ENCODE measurements around the gene RPTOR. TPM values are rescaled to one million over a fixed set of nuclear protein-coding genes. Genes with fewer than 3 reads are reported as not detected.

The RPTOR gene
- total RNA-seq, 1 experiment from 2014 or later, result 58.0 TPM

- Histone ChIP-seq H3K4me1 (ENCODE audit: control insufficient read depth, insufficient read depth, low read length) (no peaks in the 10 kb centered on the region), H3K27me3 (ENCODE audit: control insufficient read depth, insufficient read depth, low read length) (no peaks in the 10 kb centered on the region), H3K9me3 (ENCODE audit: control insufficient read depth, insufficient read depth, low read depth, low read length) (no peaks in the 10 kb centered on the region), H3K27ac (ENCODE audit: low read length) (no peak overlapping the region), H3K36me3 (ENCODE audit: control insufficient read depth, insufficient read depth, low read length) (no peaks in the 10 kb centered on the region), H3K4me3 (ENCODE audit: low read depth in 2 of 2, low read length in 2 of 2) (no peak overlapping the region)
- no TSS peak for BruUV-seq (replicated peaks)
- intact Hi-C loops (cut with micrococcal nuclease; ENCODE audit: unreplicated experiment) (no loop called here), in situ Hi-C loops (cut with HindIII; ENCODE audit: low pct_unique_long_range_greater_than_20kb, low sequenced_read_pairs) (no loop called here)
- DNase-seq (ENCODE audit: low read depth, low spot score) (no peak), ATAC-seq (peak; percentile 58)
- no peak for TF ChIP-seq REST (IDR thresholded peaks at IDR 0.05; ENCODE audit: insufficient read depth in 1 of 2, low read depth in 2 of 2, low read length in 1 of 2)
- TF ChIP-seq TCF7L2 (IDR thresholded peaks at IDR 0.05; ENCODE audit: low read depth, low read length), result no peak
- TF ChIP-seq SIN3A (IDR thresholded peaks at IDR 0.05; ENCODE audit: borderline replicate concordance, insufficient read depth, low read depth, low read length), result no peak
- TF ChIP-seq POLR2AphosphoS5 (IDR thresholded peaks at IDR 0.05; ENCODE audit: low read depth, low read length), result no peak
- TF ChIP-seq CTCF (IDR thresholded peaks at IDR 0.05), result no peak
- CTCF ChIA-PET, result interaction anchor here (0.5 to 0.8 kb wide), 2 partner anchors 184 to 714 kb away, joined by 5 to 7 read pairs; no protein-coding TSS in a partner anchor
- POLR2A ChIA-PET, result interaction anchor here (0.6 kb wide), 1 partner anchor 79 kb away, joined by 3 read pairs; no protein-coding TSS in a partner anchor
Measured at GRCh38 chr17:80773243-80773991, 228.8 kb downstream of the RPTOR start.

GRCh38 chr17:80774146-80774545 lies 229.5 kb downstream of the RPTOR start:
- DNase-seq (ENCODE audit: low read depth, low spot score) (no peak), ATAC-seq (no peak)
- Histone ChIP-seq H3K4me1 (ENCODE audit: control insufficient read depth, insufficient read depth, low read length) (no peaks in the 10 kb centered on the region), H3K27me3 (ENCODE audit: control insufficient read depth, insufficient read depth, low read length) (no peaks in the 10 kb centered on the region), H3K27ac (ENCODE audit: low read length) (no peak overlapping the region), H3K4me3 (ENCODE audit: low read depth in 2 of 2, low read length in 2 of 2) (no peak overlapping the region), H3K36me3 (ENCODE audit: control insufficient read depth, insufficient read depth, low read length) (no peaks in the 10 kb centered on the region), H3K9me3 (ENCODE audit: control insufficient read depth, insufficient read depth, low read depth, low read length) (no peaks in the 10 kb centered on the region)
- POLR2A ChIA-PET, result interaction anchor here (0.6 kb wide), 1 partner anchor 79 kb away, joined by 3 read pairs; no protein-coding TSS in a partner anchor
- intact Hi-C loops (cut with micrococcal nuclease; ENCODE audit: unreplicated experiment) (no loop called here), in situ Hi-C loops (cut with HindIII; ENCODE audit: low pct_unique_long_range_greater_than_20kb, low sequenced_read_pairs) (no loop called here)
- TF ChIP-seq POLR2AphosphoS5 (IDR thresholded peaks at IDR 0.05; ENCODE audit: low read depth, low read length) (no peak), TCF7L2 (IDR thresholded peaks at IDR 0.05; ENCODE audit: low read depth, low read length) (no peak), SIN3A (IDR thresholded peaks at IDR 0.05; ENCODE audit: borderline replicate concordance, insufficient read depth, low read depth, low read length) (no peak), REST (IDR thresholded peaks at IDR 0.05; ENCODE audit: insufficient read depth in 1 of 2, low read depth in 2 of 2, low read length in 1 of 2) (no peak), CTCF (IDR thresholded peaks at IDR 0.05) (no peak)
- no TSS peak for BruUV-seq (replicated peaks)
- CTCF ChIA-PET, result interaction anchor here (0.8 kb wide), 1 partner anchor 183 kb away, joined by 7 read pairs; no protein-coding TSS in a partner anchor
